Jurkat, Clone E6-1 (cell line): ENCODE data around the gene SYT14.
"Not testable (repeated sequence)": the region's sequence is repeated elsewhere in the genome, so short reads cannot be mapped to it uniquely, and the experiment has no call there.

ENCODE experiments used
- DNase-seq: peaks from one replicate; pipeline ENCODE4 v3.0.0-alpha.2; 2011; ENCODE audit warnings: low read depth, low spot score
- H3K4me3 ChIP-seq: 2 replicates; pipeline ENCODE4 v1.5.1; 2011; ENCODE audit warnings: mild to moderate bottlenecking, low read length, control low read depth, moderate library complexity

The SYT14 gene

GRCh38 chr1:210085359-210085758 lies 147.3 kb downstream of the SYT14 start:
- no peak overlapping the region for H3K4me3 ChIP-seq

GRCh38 chr1:210087058-210087457 lies 149.0 kb downstream of the SYT14 start:
- DNase-seq: no peak
- no peak overlapping the region for H3K4me3 ChIP-seq

More at GRCh38 chr1:210085359-210085758, 147.3 kb downstream of the SYT14 start:
- no peak for DNase-seq

GRCh38 chr1:210089855-210090254 lies 151.8 kb downstream of the SYT14 start:
- DNase-seq: peak; percentile 19
- no peak overlapping the region for H3K4me3 ChIP-seq

- DNase-seq: no peak
These were observed 154.3 kb downstream of the SYT14 start for GRCh38 chr1:210092366-210092765.

GRCh38 chr1:210093461-210093860 lies 155.4 kb downstream of the SYT14 start:
- DNase-seq: no peak
- no peak overlapping the region for H3K4me3 ChIP-seq

More at GRCh38 chr1:210092366-210092765, 154.3 kb downstream of the SYT14 start:
- no peak overlapping the region for H3K4me3 ChIP-seq

- DNase-seq: no peak
- no peak overlapping the region for H3K4me3 ChIP-seq
These were observed 160.3 kb downstream of the SYT14 start for GRCh38 chr1:210098356-210098755.

GRCh38 chr1:210099921-210100320 lies 161.9 kb downstream of the SYT14 start:
- no peak overlapping the region for H3K4me3 ChIP-seq
- no peak for DNase-seq

- no peak for DNase-seq
- H3K4me3 ChIP-seq: no peak overlapping the region
These were observed 166.1 kb downstream of the SYT14 start for GRCh38 chr1:210104103-210104502.

GRCh38 chr1:210112906-210113305 lies 174.9 kb downstream of the SYT14 start:
- not testable (repeated sequence) for DNase-seq, H3K4me3 ChIP-seq

- DNase-seq: no peak
- no peak overlapping the region for H3K4me3 ChIP-seq
These were observed 179.2 kb downstream of the SYT14 start for GRCh38 chr1:210117198-210117597.

GRCh38 chr1:210117681-210118170 lies 179.7 kb downstream of the SYT14 start:
- DNase-seq: no peak
- no peak overlapping the region for H3K4me3 ChIP-seq

- DNase-seq: no peak
- no peak overlapping the region for H3K4me3 ChIP-seq
These were observed 185.4 kb downstream of the SYT14 start for GRCh38 chr1:210123383-210123782.

- H3K4me3 ChIP-seq: no peak overlapping the region
- no peak for DNase-seq
These were observed 186.0 kb downstream of the SYT14 start for GRCh38 chr1:210123924-210124589.

GRCh38 chr1:210124736-210125135 lies 186.7 kb downstream of the SYT14 start:
- no peak overlapping the region for H3K4me3 ChIP-seq
- no peak for DNase-seq

- DNase-seq: no peak
These were observed 187.1 kb downstream of the SYT14 start for GRCh38 chr1:210125143-210125542.

GRCh38 chr1:210129092-210129491 lies 191.1 kb downstream of the SYT14 start:
- DNase-seq: no peak
- H3K4me3 ChIP-seq: no peak overlapping the region

More at GRCh38 chr1:210125143-210125542, 187.1 kb downstream of the SYT14 start:
- H3K4me3 ChIP-seq: no peak overlapping the region

GRCh38 chr1:210129759-210130158 lies 191.7 kb downstream of the SYT14 start:
- DNase-seq: no peak
- H3K4me3 ChIP-seq: no peak overlapping the region

GRCh38 chr1:210132582-210132981 lies 194.6 kb downstream of the SYT14 start:
- peak; percentile 36 for DNase-seq
- no peak overlapping the region for H3K4me3 ChIP-seq

GRCh38 chr1:210143465-210144062 lies 205.5 kb downstream of the SYT14 start:
- peak; percentile 29 for DNase-seq
- no peak overlapping the region for H3K4me3 ChIP-seq

- H3K4me3 ChIP-seq: no peak overlapping the region
- DNase-seq: no peak
These were observed 206.7 kb downstream of the SYT14 start for GRCh38 chr1:210144736-210145135.
